DND-41 (cell line): ENCODE data around the gene OSBPL5.

Source experiments
- EZH2 ChIP-seq: IDR thresholded peaks from 3 replicates; pipeline ENCODE4 v1.6.1; 2012; ENCODE audit warnings: borderline replicate concordance, low read depth, mild to moderate bottlenecking, moderate library complexity, low read length, inconsistent platforms; ENCODE audit not compliant: severe bottlenecking
- TF ChIP-seq, protein P1 (sequence below): IDR thresholded peaks from 2 replicates; pipeline ENCODE4 v1.5.1; 2012; ENCODE audit warnings: borderline replicate concordance, low read length, moderate library complexity, mild to moderate bottlenecking; ENCODE audit not compliant: poor library complexity, severe bottlenecking; ENCODE audit errors: extremely low read depth

DNA sequence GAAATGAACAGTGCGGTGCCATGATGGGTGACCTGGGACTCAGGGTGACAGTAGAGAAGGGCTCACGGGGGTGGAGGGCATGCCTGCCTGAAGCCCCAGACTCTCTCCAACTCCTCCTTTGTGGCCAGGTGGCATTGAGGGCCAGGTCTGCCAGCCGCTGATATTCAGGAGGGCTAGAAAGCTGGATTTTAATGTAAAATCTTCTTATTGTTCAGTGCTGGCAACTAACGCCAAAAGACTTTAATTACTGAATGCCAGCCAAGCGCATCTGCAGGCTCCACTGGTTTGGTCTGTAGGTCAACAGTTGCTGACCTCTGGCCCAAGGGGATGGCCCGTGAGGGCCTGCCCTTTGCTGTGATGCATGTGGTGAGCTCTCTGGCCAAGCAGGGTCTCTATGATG is 43.2 kb upstream of the OSBPL5 start:
- no peak for TF ChIP-seq EZH2
- TF ChIP-seq, protein P1, sequence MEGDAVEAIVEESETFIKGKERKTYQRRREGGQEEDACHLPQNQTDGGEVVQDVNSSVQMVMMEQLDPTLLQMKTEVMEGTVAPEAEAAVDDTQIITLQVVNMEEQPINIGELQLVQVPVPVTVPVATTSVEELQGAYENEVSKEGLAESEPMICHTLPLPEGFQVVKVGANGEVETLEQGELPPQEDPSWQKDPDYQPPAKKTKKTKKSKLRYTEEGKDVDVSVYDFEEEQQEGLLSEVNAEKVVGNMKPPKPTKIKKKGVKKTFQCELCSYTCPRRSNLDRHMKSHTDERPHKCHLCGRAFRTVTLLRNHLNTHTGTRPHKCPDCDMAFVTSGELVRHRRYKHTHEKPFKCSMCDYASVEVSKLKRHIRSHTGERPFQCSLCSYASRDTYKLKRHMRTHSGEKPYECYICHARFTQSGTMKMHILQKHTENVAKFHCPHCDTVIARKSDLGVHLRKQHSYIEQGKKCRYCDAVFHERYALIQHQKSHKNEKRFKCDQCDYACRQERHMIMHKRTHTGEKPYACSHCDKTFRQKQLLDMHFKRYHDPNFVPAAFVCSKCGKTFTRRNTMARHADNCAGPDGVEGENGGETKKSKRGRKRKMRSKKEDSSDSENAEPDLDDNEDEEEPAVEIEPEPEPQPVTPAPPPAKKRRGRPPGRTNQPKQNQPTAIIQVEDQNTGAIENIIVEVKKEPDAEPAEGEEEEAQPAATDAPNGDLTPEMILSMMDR = no peak
